ENCODE results near the gene TMEM52.

DNA sequence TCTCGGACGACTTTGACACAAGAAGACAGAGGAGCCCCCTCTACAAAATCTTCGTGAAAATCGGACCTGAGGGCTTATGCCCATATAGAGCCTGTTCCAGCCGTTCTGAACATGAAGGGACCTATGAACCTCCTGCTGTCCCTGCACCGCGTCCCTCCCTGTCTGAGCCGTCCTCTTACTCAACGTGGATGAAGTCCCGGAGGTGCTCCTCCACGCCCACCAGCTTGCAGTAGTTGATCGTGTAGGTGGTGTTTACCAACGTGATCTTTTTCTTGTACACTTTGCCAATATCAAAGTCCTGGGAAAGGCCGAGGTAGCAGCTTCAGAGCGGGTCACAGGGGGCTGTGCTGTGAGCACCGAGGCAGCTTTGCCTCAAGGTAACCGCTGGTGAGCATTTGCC is 44.5 kb upstream of the TMEM52 start:
- TF ChIP-seq, protein P1, sequence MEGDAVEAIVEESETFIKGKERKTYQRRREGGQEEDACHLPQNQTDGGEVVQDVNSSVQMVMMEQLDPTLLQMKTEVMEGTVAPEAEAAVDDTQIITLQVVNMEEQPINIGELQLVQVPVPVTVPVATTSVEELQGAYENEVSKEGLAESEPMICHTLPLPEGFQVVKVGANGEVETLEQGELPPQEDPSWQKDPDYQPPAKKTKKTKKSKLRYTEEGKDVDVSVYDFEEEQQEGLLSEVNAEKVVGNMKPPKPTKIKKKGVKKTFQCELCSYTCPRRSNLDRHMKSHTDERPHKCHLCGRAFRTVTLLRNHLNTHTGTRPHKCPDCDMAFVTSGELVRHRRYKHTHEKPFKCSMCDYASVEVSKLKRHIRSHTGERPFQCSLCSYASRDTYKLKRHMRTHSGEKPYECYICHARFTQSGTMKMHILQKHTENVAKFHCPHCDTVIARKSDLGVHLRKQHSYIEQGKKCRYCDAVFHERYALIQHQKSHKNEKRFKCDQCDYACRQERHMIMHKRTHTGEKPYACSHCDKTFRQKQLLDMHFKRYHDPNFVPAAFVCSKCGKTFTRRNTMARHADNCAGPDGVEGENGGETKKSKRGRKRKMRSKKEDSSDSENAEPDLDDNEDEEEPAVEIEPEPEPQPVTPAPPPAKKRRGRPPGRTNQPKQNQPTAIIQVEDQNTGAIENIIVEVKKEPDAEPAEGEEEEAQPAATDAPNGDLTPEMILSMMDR (IDR thresholded peaks at IDR 0.05; ENCODE audit: insufficient read depth, low read depth, low read length) = no peak
- no peak for TF ChIP-seq EZH2 (IDR thresholded peaks at IDR 0.05; ENCODE audit: insufficient read depth, low read length)
